ENCODE results near the gene PCDH1.

Gene PCDH1

GRCh38 chr5:141872496-141873356, 5.5 kb downstream of the PCDH1 start:
- DNase-seq, result no peak

GRCh38 chr5:141871870-141872269, 6.3 kb downstream of the PCDH1 start:
- no peak for DNase-seq

- DNase-seq, result no peak
Measured at GRCh38 chr5:141870871-141871270, 7.3 kb downstream of the PCDH1 start.

- no peak for DNase-seq
Measured at GRCh38 chr5:141870228-141870627, 8.0 kb downstream of the PCDH1 start.

- DNase-seq, result no peak
Measured at GRCh38 chr5:141869514-141869913, 8.7 kb downstream of the PCDH1 start.

GRCh38 chr5:141869040-141869439, 9.2 kb downstream of the PCDH1 start:
- DNase-seq, result no peak

GRCh38 chr5:141868541-141868940, 9.7 kb downstream of the PCDH1 start:
- no peak for DNase-seq

GRCh38 chr5:141867651-141868050, 10.6 kb downstream of the PCDH1 start:
- DNase-seq, result no peak

GRCh38 chr5:141867139-141867538, 11.1 kb downstream of the PCDH1 start:
- DNase-seq, result no peak

- no peak for DNase-seq
Measured at GRCh38 chr5:141866096-141866495, 12.1 kb downstream of the PCDH1 start.

GRCh38 chr5:141865406-141865805, 12.8 kb downstream of the PCDH1 start:
- DNase-seq, result no peak

- DNase-seq, result no peak
Measured at GRCh38 chr5:141864371-141865370, 13.5 kb downstream of the PCDH1 start.

- no peak for DNase-seq
Measured at GRCh38 chr5:141863569-141864178, 14.5 kb downstream of the PCDH1 start.

GRCh38 chr5:141862936-141863543, 15.2 kb downstream of the PCDH1 start:
- DNase-seq, result no peak

GRCh38 chr5:141861194-141861593, 17.0 kb downstream of the PCDH1 start:
- DNase-seq, result no peak

GRCh38 chr5:141858079-141858765, 20.0 kb downstream of the PCDH1 start:
- DNase-seq, result no peak

- DNase-seq, result no peak
Measured at GRCh38 chr5:141857226-141857625, 21.0 kb downstream of the PCDH1 start.

GRCh38 chr5:141856037-141856790, 22.0 kb downstream of the PCDH1 start:
- no peak for DNase-seq

- peak; percentile 36 for DNase-seq
Measured at GRCh38 chr5:141855265-141856036, 22.8 kb downstream of the PCDH1 start.

- DNase-seq, result no peak
Measured at GRCh38 chr5:141853895-141854626, 24.1 kb downstream of the PCDH1 start.

Measured in NCI-H2171 (cell line).